SKM-1 (cell line): Measurements from ENCODE around the gene RNF40.

Experiments
- DNase-seq: peaks from one replicate; lab custom pipeline; 2025; ENCODE audit not compliant: unreplicated experiment; lab: John Stamatoyannopoulos, UW

The RNF40 gene

DNA sequence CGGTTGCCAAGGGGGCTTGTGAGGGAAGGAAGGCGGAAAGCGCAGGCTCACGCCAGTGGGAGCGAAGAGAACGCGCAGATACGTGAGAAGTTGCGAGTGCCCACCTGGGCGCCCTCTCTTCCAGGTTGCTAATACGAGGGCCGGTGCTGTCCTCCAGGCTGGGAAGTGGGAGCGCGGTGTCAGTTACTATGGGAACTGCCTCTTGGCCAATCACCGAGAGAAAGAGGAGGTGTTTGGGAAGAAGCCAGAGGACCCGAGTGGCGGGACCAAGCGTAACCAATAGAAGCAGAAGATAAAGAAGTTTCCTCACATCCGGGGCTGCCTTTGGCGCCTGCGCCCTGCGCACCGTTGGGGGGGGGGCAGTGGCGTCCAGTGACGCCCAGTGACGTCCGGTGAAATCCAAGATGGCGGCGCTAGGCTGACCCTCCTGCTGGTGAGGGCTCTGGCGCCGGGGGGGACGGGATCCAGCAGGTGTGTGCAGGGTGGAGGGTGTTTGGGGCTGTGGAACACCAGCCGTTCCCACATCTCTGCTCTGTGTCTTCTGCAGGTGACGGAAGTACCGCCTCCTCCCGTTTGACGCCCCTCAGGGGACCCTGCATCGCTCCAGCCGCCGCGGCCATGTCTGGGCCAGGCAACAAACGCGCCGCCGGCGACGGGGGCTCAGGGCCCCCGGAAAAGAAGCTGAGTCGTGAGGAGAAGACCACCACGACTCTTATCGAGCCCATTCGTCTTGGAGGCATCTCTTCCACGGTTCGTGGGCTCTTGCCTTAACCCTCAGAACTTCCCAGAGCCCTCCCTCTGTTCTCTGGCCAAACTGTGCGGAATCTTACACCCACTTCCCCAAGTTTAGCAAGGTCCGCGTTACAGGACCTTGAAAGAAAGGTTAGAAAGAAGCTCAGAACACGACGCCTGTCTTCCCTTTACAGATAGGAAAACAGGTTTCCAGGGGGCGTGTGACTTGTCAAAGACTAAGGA is at the start of gene RNF40, which contains the start of gene CFAP119:
Gene RNF40 (plus strand): TSS at position 395 of the 975 bp plus-strand sequence. CDS start 224 bp downstream, at position 619.
Gene CFAP119 (minus strand): TSS at position 135 of the 975 bp plus-strand sequence. CDS start 314 bp downstream, outside the sequence.
- DNase-seq, result peak; percentile 99

DNA sequence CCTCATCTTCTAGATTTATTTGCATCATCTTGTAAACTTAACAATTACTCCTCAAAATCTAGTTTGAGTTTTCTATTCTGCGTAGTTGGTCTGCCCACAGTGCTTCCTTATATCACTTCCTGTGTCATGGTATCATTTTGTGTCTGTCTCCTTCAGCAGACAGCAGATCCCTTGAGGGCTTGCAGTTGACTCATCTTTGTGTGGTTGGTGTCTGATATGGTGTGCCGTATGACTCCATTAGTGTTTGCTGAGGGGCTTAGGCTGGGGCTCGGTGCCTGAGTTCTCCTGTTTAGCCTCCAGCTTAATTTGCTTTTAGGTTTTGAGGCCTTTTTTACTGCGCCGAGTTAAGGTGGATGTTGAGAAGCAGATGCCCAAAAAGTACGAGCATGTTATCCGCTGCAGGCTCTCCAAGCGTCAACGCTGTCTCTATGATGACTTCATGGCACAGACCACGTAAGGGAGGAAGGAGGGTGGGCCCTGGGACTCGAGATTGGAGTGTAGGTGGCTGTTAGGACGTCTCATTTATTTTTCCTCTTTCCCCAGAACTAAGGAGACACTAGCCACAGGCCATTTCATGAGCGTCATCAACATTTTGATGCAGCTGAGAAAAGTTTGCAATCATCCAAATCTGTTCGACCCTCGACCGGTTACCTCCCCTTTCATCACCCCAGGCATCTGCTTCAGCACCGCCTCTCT is 46.2 kb upstream of the RNF40 start:
- DNase-seq, result no peak

DNA sequence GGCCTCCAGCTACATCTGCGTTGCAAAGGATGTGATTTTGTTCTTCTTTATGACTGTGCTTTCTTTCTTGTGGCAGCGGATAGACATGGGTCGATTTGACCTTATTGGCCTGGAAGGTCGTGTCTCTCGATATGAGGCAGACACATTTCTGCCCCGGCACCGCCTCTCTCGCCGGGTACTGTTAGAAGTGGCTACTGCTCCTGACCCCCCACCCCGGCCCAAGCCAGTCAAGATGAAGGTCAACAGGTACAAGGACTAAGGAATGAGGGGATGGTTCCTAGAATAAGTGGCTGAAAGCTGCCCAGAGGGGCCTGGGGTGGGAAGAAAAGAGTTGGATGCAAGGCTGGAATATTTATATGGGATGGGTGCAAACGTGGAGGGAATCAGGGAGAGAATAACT is 42.0 kb upstream of the RNF40 start:
- no peak for DNase-seq

DNA sequence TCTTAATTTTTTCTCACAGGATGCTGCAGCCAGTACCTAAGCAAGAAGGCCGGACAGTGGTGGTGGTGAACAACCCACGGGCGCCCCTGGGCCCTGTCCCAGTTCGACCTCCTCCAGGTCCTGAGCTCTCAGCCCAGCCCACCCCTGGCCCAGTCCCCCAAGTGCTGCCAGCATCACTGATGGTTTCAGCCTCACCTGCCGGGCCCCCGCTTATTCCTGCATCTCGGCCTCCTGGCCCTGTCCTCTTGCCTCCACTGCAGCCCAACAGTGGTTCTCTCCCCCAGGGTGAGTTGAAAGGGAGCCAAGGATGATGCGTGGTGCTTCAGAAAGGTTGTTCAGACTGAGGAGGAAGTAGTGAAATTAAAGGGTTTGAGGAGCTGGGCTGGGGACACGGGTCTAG is 41.4 kb upstream of the RNF40 start:
- DNase-seq, result no peak

DNA sequence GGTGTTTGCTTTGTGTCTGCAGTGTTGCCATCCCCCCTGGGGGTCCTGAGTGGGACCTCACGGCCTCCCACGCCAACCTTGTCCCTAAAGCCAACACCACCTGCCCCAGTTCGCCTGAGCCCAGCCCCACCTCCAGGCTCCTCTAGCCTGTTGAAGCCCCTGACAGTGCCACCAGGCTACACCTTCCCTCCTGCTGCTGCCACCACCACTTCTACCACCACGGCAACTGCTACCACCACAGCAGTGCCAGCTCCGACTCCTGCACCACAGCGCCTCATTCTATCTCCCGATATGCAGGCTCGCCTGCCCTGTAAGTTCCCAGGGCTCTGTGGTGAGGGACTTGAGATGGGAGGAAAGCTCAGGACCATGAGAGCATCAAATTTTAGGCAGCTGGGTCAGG is 41.0 kb upstream of the RNF40 start:
- DNase-seq, result no peak

DNA sequence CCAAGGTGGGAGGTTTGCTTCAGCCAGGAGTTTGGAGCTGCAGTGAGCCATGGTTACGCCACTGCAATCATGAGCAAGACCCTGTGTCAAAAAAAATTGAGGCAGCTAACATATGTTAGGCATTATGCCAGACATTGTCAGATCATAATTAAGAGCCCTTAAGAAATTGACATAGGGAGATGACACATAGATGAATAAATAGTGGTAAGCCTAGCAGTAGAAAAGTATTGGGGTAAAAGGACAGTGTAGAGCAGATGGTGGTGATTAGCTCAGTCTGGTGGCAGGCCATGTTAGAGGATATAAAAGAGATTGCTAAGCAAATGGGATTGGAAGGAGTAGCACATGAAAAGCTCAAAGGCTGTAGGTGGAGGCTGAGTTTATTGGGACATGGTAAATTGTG is 40.5 kb upstream of the RNF40 start:
- no peak for DNase-seq

DNA sequence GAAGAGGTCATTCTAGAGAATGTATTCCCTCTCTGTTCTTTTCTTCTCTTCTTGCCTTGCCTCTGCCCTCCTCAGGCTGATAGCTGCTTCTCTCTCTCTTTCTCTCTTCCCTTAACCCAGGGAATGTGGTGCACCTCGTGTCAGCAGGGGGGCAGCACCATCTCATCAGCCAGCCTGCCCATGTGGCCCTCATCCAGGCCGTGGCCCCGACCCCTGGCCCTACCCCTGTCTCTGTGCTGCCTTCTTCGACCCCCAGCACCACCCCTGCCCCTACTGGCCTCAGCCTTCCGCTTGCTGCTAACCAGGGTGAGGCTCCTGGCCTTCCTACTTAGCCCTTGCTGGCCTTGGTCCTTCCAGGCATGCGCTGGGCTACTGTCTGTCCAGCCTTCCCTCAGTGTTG is 39.7 kb upstream of the RNF40 start:
- no peak for DNase-seq

DNA sequence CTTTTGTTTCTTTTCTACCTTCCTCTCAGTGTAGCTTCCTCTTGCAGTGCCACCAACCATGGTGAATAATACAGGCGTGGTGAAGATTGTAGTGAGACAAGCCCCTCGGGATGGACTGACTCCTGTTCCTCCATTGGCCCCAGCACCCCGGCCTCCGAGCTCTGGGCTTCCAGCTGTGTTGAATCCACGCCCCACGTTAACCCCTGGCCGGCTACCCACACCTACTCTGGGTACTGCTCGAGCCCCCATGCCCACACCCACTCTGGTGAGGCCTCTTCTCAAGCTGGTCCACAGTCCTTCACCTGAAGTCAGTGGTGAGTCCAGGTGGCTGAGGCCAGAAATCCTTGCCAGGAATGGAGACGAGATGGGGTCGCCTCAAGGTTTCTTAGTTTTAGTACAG is 39.2 kb upstream of the RNF40 start:
- no peak for DNase-seq

DNA sequence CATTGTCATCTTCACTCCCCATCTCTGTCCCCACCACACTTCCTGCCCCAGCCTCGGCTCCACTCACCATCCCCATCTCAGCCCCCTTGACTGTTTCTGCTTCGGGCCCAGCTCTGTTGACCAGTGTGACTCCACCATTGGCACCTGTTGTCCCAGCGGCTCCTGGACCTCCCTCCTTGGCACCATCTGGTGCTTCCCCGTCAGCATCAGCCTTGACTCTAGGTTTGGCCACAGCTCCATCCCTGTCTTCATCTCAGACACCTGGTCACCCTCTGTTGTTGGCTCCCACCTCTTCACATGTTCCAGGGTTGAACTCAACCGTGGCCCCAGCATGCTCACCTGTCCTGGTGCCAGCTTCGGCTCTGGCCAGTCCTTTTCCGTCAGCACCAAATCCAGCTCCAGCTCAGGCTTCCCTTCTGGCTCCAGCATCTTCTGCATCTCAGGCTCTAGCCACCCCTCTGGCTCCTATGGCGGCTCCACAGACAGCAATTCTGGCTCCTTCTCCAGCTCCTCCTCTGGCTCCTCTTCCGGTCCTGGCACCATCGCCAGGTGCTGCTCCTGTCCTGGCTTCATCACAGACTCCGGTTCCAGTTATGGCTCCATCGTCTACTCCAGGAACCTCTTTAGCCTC is 38.3 kb upstream of the RNF40 start:
- DNase-seq, result no peak

DNA sequence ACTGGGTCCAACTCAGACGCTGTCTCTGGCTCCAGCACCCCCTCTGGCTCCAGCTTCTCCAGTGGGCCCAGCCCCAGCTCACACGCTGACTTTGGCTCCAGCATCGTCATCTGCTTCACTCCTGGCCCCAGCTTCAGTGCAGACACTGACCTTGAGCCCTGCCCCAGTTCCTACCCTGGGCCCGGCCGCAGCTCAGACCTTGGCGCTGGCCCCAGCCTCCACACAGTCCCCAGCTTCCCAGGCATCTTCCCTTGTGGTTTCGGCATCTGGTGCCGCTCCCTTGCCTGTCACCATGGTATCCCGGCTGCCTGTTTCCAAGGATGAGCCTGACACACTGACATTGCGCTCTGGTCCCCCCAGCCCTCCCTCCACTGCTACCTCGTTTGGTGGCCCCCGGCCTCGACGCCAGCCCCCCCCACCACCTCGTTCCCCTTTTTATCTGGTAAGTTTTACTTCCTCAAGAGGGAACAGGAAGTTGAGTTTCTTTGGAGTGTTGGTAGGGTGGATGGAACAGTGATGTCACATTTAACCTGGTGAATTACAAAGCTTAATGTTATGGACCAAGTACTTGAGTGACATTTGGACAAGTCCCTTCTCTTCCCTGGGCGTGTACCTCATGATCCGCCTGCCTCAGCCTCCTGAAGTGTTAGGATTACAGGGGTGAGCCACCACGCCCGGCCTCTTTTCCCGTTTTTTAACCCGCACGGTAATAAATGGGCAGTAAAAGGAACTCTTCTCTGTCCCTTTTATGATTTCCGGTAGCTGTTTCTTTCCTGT is 37.3 kb upstream of the RNF40 start:
- peak; percentile 57 for DNase-seq

DNA sequence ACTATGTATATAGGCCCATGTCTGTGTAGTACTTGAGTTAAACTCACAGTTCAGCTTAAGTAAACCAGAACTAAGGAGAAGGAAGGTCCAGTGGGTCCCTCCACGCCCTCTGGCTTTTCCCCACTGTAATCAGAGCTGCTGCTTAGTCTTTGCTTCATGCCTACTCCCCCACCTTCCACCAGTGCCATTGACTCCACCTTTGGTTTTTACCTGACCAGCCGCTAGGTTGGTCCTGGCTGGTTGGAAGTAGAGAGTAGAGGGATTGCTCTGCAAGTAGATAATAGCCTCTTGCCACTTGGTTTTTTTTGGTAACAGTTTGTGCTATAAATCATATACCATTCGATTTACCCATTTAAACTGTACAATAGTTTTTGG is 36.7 kb upstream of the RNF40 start:
- DNase-seq, result no peak

DNA sequence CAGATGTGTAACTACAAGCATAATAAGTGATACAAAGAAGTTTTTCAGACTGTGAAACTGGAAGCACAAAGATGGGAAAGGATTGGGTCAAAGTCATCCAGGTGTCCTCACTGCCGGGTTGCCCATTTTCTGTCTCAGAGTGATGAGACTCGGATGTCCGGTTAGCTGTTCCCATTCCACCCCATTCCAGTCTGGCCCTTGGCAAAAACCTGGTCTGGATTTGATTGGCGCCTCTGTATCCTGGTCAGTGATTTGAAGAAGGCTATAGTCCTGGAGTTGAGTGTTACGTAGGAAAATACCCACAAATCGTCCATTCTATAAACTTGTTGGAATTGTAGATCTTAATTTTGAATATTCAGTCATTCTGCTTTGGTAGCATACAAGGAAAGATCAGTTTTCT is 33.8 kb upstream of the RNF40 start:
- DNase-seq, result no peak

DNA sequence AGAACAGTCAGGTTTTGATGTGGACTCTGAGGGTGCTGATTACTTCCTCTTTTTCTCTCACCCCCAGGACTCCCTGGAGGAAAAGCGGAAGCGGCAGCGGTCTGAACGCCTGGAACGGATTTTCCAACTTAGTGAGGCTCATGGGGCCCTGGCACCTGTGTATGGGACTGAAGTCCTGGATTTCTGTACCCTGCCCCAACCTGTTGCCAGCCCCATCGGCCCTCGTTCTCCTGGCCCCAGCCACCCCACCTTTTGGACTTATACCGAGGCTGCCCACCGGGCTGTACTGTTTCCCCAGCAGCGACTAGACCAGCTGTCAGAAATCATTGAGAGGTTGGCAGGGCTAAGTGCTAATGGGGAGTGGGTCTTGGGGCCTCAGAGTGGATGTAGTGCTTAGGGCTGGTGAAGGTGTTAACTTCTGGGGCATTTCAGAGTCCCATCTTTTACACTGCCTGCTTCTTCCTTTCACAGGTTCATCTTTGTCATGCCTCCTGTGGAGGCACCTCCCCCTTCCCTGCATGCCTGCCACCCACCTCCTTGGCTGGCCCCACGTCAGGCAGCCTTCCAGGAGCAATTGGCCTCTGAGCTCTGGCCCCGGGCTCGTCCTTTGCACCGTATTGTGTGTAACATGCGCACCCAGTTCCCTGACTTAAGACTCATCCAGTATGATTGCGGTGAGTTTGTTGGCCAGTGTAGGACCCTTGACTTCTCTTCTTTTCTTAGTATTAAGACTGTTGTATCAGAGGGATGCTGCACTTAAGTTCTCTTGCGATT is 33.0 kb upstream of the RNF40 start:
- no peak for DNase-seq

DNA sequence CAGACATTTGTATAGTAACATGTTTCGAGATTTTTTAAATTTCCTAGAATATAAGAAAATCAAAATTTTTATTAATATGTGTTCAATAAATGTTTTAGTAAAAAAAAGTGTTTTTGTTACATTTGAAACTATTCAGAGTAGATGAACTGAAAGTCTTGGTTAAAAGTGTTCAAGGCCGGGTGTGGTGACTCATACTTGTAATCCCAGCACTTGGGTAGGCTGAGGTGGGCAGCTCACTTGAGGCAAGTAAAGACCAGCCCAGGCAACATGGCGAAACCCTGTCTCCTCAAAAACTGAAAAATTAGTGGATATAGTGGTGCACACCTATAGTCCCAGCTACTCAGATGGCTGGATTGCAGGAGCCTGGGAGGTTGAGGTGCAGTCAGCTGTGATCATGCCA is 30.7 kb upstream of the RNF40 start:
- no peak for DNase-seq

DNA sequence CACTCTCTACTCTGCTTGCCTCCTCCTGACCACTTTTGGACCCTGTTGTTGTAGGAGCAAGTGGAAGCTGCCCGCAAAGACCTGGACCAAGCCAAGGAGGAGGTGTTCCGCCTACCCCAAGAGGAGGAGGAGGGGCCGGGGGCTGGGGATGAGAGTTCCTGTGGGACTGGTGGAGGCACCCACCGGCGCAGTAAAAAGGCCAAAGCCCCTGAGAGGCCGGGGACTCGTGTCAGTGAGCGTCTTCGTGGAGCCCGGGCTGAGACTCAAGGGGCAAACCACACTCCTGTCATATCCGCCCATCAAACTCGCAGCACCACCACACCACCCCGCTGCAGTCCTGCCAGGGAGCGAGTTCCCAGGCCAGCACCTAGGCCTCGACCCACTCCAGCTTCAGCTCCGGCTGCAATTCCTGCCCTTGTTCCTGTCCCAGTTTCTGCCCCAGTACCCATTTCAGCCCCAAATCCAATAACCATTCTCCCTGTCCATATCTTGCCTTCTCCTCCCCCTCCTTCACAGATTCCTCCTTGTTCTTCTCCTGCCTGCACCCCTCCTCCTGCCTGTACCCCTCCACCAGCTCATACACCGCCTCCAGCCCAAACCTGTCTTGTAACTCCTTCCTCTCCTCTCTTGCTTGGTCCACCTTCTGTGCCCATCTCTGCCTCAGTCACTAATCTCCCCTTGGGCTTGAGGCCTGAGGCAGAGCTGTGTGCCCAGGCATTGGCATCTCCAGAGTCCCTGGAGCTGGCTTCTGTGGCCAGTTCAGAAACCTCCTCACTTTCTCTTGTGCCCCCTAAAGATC is 24.9 kb upstream of the RNF40 start:
- no peak for DNase-seq

DNA sequence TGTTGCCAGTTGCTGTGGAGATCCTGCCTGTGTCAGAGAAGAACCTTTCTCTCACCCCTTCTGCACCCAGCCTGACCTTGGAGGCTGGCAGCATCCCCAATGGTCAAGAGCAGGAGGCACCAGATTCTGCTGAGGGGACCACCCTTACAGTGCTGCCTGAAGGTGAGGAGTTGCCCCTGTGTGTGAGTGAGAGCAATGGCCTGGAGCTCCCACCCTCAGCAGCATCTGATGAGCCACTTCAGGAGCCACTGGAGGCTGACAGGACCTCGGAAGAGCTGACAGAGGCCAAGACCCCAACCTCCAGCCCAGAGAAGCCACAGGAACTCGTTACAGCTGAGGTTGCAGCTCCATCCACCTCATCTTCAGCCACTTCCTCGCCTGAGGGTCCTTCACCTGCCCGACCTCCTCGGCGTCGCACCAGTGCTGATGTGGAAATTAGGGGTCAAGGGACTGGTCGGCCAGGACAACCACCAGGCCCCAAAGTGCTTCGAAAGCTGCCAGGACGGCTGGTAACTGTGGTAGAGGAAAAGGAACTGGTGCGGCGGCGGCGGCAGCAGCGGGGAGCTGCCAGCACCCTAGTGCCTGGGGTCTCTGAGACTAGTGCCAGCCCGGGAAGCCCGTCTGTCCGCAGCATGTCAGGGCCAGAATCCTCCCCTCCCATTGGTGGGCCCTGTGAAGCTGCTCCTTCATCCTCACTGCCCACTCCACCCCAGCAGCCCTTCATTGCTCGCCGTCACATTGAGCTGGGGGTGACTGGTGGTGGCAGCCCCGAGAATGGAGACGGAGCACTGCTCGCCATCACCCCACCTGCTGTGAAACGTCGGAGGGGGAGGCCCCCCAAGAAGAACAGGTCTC is 24.1 kb upstream of the RNF40 start:
- DNase-seq, result no peak

DNA sequence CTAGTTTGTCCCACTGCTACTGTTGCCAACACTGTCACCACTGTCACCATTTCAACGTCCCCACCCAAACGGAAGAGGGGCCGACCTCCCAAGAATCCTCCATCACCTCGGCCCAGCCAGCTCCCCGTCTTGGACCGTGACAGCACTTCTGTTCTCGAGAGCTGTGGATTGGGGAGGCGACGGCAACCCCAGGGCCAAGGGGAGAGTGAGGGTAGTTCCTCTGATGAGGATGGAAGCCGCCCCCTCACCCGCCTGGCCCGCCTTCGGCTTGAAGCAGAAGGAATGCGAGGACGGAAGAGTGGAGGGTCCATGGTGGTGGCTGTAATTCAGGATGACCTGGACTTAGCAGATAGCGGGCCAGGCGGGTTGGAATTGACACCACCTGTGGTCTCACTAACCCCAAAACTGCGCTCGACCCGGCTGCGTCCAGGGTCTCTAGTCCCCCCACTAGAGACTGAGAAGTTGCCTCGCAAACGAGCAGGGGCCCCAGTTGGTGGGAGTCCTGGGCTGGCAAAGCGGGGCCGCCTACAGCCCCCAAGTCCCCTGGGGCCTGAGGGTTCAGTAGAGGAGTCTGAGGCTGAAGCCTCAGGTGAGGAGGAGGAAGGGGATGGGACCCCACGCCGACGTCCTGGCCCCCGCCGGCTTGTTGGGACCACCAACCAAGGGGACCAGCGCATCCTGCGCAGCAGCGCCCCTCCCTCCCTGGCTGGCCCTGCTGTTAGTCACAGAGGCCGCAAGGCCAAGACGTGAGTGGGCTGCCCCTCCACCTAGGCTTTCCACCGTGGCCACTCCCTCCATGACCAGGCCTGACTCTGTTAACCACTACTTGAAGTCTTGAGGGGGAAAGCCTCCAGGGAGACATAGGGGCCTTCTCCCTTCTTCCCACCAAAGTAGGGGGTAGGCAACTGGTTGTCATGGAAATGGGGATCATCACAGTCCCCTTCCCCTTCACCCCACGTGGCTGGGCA is 22.9 kb upstream of the RNF40 start:
- no peak for DNase-seq
